ENCODE measurements around the gene UBXN10. TPM values are rescaled to one million over a fixed set of nuclear protein-coding genes. Genes with fewer than 3 reads are reported as not detected.

Gene UBXN10
- total and polyA plus RNA-seq, 8 donors = 0.31 to 8.0 (median 1.8) TPM

- intact Hi-C loops (cut with DNase I; ENCODE audit: low total_unique reads) = no loop called here
- H3K4me3 ChIP-seq = no peak overlapping the region
- H3K27me3 ChIP-seq = peaks cover 0 to 58% (median 8%) of the 10 kb centered on the region in 3 donors
- TF ChIP-seq EP300 (IDR thresholded peaks at IDR 0.05) (no peak), POLR2AphosphoS5 (IDR thresholded peaks at IDR 0.05) (no peak), POLR2A (IDR thresholded peaks at IDR 0.05) (no peak), CTCF (IDR thresholded peaks at IDR 0.05) (no peak)
- H3K36me3 ChIP-seq = peaks cover 0 to 7% (median 0%) of the 10 kb centered on the region in 4 donors
- DNase-seq = no peak
- peak overlapping the region in 1 of 5 donors; percentile 92 for H3K27ac ChIP-seq
- 63 to 74% (median 67%) methylated on average over 4 of the region's 4 CpGs for WGBS, 5 donors
- H3K4me1 ChIP-seq = peaks cover 16 to 45% (median 28%) of the 10 kb centered on the region in 4 donors
- no peaks in the 10 kb centered on the region for H3K9me3 ChIP-seq
Measured at GRCh38 chr1:20187813-20188454, 2.0 kb downstream of the UBXN10 start.

DNA sequence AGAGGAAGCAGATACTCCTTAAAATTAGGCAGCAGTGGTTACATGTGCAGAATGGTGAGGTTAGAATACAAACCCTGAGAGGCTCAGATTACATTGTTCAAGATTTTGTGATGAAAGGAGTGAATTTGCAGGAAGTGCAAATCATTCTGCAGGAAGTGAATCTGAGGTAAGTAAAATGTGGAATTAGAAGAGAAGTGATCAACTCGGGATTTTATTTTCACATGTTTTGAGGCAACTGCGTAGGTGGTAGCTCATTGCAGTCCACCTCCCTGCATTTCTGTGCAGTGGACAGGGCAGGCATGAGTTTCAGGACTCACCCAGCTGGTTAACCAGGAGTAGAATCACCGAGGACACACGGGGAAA, 2.5 kb downstream of the UBXN10 start:
- H3K27ac ChIP-seq = peak overlapping the region in 1 of 5 donors; percentile 92
- peaks cover 16 to 47% (median 28%) of the 10 kb centered on the region in 4 donors for H3K4me1 ChIP-seq
- no peak overlapping the region for H3K4me3 ChIP-seq
- peaks cover 0 to 7% (median 0%) of the 10 kb centered on the region in 4 donors for H3K36me3 ChIP-seq
- peaks cover 0 to 54% (median 8%) of the 10 kb centered on the region in 3 donors for H3K27me3 ChIP-seq
- 70 to 83% (median 74%) methylated on average over 4 of the region's 4 CpGs for WGBS, 5 donors
- TF ChIP-seq POLR2A (IDR thresholded peaks at IDR 0.05) = no peak
- no peak for TF ChIP-seq POLR2AphosphoS5 (IDR thresholded peaks at IDR 0.05)
- TF ChIP-seq EP300 (IDR thresholded peaks at IDR 0.05) = no peak
- TF ChIP-seq CTCF (IDR thresholded peaks at IDR 0.05) = no peak
- H3K9me3 ChIP-seq = no peaks in the 10 kb centered on the region
- intact Hi-C loops (cut with DNase I; ENCODE audit: low total_unique reads) = no loop called here
- no peak for DNase-seq

GRCh38 chr1:20189664-20190063, 3.8 kb downstream of the UBXN10 start:
- H3K4me1 ChIP-seq = peaks cover 16 to 50% (median 32%) of the 10 kb centered on the region in 4 donors

More at GRCh38 chr1:20189664-20190063, 3.8 kb downstream of the UBXN10 start:
- WGBS, 5 donors = 85 to 94% (median 91%) methylated on average over 4 of the region's 4 CpGs
- Histone ChIP-seq H3K4me3 (no peak overlapping the region), H3K9me3 (no peaks in the 10 kb centered on the region), H3K27ac (no peak overlapping the region), H3K36me3 (peaks cover 0 to 7% (median 0%) of the 10 kb centered on the region in 4 donors), H3K27me3 (peaks cover 0 to 41% (median 8%) of the 10 kb centered on the region in 3 donors)
- intact Hi-C loops (cut with DNase I; ENCODE audit: low total_unique reads) = no loop called here
- no peak for DNase-seq
- TF ChIP-seq POLR2AphosphoS5 (IDR thresholded peaks at IDR 0.05) (no peak), POLR2A (IDR thresholded peaks at IDR 0.05) (no peak), EP300 (IDR thresholded peaks at IDR 0.05) (no peak), CTCF (IDR thresholded peaks at IDR 0.05) (no peak)
